ENCODE results near the gene MRGPRD. TPM values are rescaled to one million over a fixed set of nuclear protein-coding genes. Genes with fewer than 3 reads are reported as not detected.

MRGPRD gene
- total and polyA plus RNA-seq, 3 experiments from 2014 or later, result not detected

GRCh38 chr11:69009441-69010211 lies 28.8 kb upstream of the MRGPRD start:
- H3K4me3 Mint-ChIP-seq, result no peak overlapping the region
- POLR2A ChIA-PET, result no interaction called here

GRCh38 chr11:69008737-69009440 lies 28.1 kb upstream of the MRGPRD start:
- Histone ChIP-seq H3K27ac (ENCODE audit: low read depth, low read length) (no peak overlapping the region), H3K36me3 (ENCODE audit: insufficient read depth, low read length) (no peaks in the 10 kb centered on the region), H3K4me3 (ENCODE audit: low read length) (no peak overlapping the region), H3K9me3 (ENCODE audit: low read length) (no peaks in the 10 kb centered on the region), H3K27me3 (ENCODE audit: insufficient read depth, low read length, poor library complexity, severe bottlenecking) (peaks cover 15% of the 10 kb centered on the region), H3K4me1 (ENCODE audit: insufficient read depth, low read length) (peaks cover 5% of the 10 kb centered on the region)
- CTCF ChIA-PET, result no interaction called here
- DNase-seq, result no peak
- Mint-ChIP-seq H3K4me1 (peaks cover 0 to 3% (median 0%) of the 10 kb centered on the region in 3 donors), H3K27ac (no peak overlapping the region), H3K4me3 (no peak overlapping the region), H3K36me3 (no peaks in the 10 kb centered on the region), H3K27me3 (peaks cover 9 to 30% of the 10 kb centered on the region in 2 donors), H3K9me3 (no peaks in the 10 kb centered on the region)
- POLR2A ChIA-PET, result no interaction called here

More at GRCh38 chr11:69009441-69010211, 28.8 kb upstream of the MRGPRD start:
- Histone ChIP-seq H3K27me3 (ENCODE audit: insufficient read depth, low read length, poor library complexity, severe bottlenecking) (peaks cover 15% of the 10 kb centered on the region), H3K9me3 (ENCODE audit: low read length) (no peaks in the 10 kb centered on the region), H3K4me3 (ENCODE audit: low read length) (no peak overlapping the region), H3K36me3 (ENCODE audit: insufficient read depth, low read length) (no peaks in the 10 kb centered on the region), H3K4me1 (ENCODE audit: insufficient read depth, low read length) (peaks cover 5% of the 10 kb centered on the region), H3K27ac (ENCODE audit: low read depth, low read length) (no peak overlapping the region)
- H3K9me3 Mint-ChIP-seq, result no peaks in the 10 kb centered on the region
- no peaks in the 10 kb centered on the region for H3K36me3 Mint-ChIP-seq
- H3K27me3 Mint-ChIP-seq, result peaks cover 11 to 30% of the 10 kb centered on the region in 2 donors
- no peak for DNase-seq
- CTCF ChIA-PET, result no interaction called here
- H3K4me1 Mint-ChIP-seq, result peaks cover 0 to 3% (median 0%) of the 10 kb centered on the region in 3 donors
- no peak overlapping the region for H3K27ac Mint-ChIP-seq

DNA sequence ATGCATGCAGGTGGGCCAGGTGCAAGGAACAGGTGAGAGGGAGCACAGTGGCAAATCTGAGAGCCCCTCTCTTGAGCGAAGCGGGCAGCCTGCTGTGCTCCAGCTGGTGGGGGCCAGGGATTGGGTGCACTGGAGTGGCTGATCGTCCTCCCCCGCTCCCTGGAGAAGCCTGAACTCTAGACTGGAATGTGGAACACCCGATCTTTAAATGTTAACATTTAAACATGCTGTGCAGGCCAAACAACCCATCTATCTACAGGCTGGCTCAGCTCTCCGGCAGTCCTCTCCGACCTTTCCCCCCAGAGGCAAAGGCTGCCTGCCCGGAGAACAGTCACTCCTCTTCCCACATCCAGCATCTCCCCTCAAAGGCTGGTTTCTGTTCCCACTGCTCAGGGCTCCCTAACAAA lies 27.2 kb upstream of the MRGPRD start:
- Mint-ChIP-seq H3K4me3 (no peak overlapping the region), H3K27me3 (peaks cover 9 to 33% of the 10 kb centered on the region in 2 donors), H3K4me1 (peaks cover 0 to 3% (median 0%) of the 10 kb centered on the region in 3 donors), H3K36me3 (no peaks in the 10 kb centered on the region), H3K9me3 (no peaks in the 10 kb centered on the region), H3K27ac (no peak overlapping the region)
- Histone ChIP-seq H3K4me1 (ENCODE audit: insufficient read depth, low read length) (no peaks in the 10 kb centered on the region), H3K36me3 (ENCODE audit: insufficient read depth, low read length) (no peaks in the 10 kb centered on the region), H3K9me3 (ENCODE audit: low read length) (no peaks in the 10 kb centered on the region), H3K27ac (ENCODE audit: low read depth, low read length) (no peak overlapping the region), H3K4me3 (ENCODE audit: low read length) (no peak overlapping the region), H3K27me3 (ENCODE audit: insufficient read depth, low read length, poor library complexity, severe bottlenecking) (peaks cover 9% of the 10 kb centered on the region)
- ChIA-PET CTCF (no interaction called here), POLR2A (no interaction called here)
- DNase-seq, result no peak

GRCh38 chr11:69006816-69007215 lies 26.0 kb upstream of the MRGPRD start:
- Histone ChIP-seq H3K27ac (ENCODE audit: low read depth, low read length) (no peak overlapping the region), H3K4me3 (ENCODE audit: low read length) (no peak overlapping the region), H3K9me3 (ENCODE audit: low read length) (no peaks in the 10 kb centered on the region), H3K4me1 (ENCODE audit: insufficient read depth, low read length) (no peaks in the 10 kb centered on the region), H3K27me3 (ENCODE audit: insufficient read depth, low read length, poor library complexity, severe bottlenecking) (peaks cover 5% of the 10 kb centered on the region), H3K36me3 (ENCODE audit: insufficient read depth, low read length) (no peaks in the 10 kb centered on the region)
- ChIA-PET CTCF (no interaction called here), POLR2A (no interaction called here)
- Mint-ChIP-seq H3K27ac (no peak overlapping the region), H3K9me3 (no peaks in the 10 kb centered on the region), H3K36me3 (no peaks in the 10 kb centered on the region), H3K4me3 (no peak overlapping the region), H3K4me1 (peaks cover 0 to 3% (median 0%) of the 10 kb centered on the region in 3 donors), H3K27me3 (peaks cover 8 to 28% of the 10 kb centered on the region in 2 donors)
- DNase-seq, result no peak

DNA sequence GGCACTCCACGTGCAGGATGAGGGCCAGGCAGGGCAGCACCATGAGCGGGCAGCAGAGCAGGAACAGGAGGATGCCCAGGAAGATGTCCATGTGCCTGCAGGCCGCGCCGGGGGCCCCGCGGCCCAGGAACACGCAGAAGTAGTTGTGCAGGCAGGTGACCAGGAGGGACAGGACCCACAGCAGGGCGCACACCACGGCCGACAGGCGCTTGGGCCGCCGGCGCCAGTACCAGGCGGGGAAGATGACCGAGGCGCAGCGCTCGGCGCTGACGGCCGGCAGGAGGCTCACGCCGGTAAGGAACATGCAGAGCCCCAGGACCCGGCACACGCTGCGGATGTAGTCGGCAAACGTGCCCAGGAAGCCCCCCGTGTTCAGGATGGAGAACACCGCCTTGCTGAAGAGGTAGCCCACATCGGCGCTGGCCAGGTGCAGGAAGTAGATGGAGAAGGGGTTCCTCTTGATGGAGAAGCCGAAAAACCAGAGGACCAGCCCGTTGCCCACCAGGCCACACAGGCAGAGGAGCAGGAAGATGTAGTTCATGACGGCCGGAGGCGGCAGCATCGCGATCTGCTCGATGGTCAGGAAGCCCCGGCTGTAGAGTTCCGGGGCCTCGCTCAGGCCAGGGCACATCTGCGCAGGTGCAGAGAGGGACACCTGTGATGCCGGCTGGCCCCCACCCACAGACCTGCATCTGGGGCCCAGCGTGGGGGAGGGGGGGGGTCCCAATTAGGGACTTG lies 25.0 kb upstream of the MRGPRD start:
- Mint-ChIP-seq H3K9me3 (no peaks in the 10 kb centered on the region), H3K4me3 (no peak overlapping the region)
- no peak for DNase-seq

DNA sequence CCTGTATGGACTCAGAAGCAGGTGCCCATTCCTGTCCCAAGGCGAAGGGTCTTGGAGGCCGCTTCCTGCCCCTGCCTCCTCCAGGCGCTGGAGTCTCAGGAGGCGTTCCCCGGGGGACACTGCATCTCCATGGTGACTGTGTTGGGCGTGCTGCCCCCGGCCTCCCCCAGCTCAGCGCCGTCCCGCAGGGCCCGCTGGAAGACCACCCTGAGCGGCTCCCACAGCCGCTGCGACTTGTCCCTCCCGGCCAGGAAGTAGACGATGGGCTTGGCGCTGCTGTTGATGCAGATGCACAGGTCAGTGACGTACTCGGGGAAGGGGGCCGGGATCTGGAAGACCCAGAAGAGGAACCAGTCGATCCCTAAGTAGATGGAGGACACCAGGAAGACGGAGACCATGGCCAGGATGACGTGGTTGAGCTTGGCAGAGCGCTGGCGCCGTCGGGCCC lies 24.4 kb upstream of the MRGPRD start:
- H3K9me3 Mint-ChIP-seq, result no peaks in the 10 kb centered on the region
- H3K4me3 Mint-ChIP-seq, result no peak overlapping the region
- no peaks in the 10 kb centered on the region for H3K36me3 ChIP-seq (ENCODE audit: insufficient read depth, low read length)
- H3K4me3 ChIP-seq (ENCODE audit: low read length), result no peak overlapping the region
- ChIA-PET POLR2A (no interaction called here), CTCF (no interaction called here)
- H3K27ac ChIP-seq (ENCODE audit: low read depth, low read length), result no peak overlapping the region
- H3K36me3 Mint-ChIP-seq, result no peaks in the 10 kb centered on the region
- no peaks in the 10 kb centered on the region for H3K4me1 Mint-ChIP-seq
- H3K27me3 ChIP-seq (ENCODE audit: insufficient read depth, low read length, poor library complexity, severe bottlenecking), result no peaks in the 10 kb centered on the region
- no peak overlapping the region for H3K27ac Mint-ChIP-seq
- H3K9me3 ChIP-seq (ENCODE audit: low read length), result no peaks in the 10 kb centered on the region
- no peak for DNase-seq
- peaks cover 8 to 19% of the 10 kb centered on the region in 2 donors for H3K27me3 Mint-ChIP-seq
- no peaks in the 10 kb centered on the region for H3K4me1 ChIP-seq (ENCODE audit: insufficient read depth, low read length)

More for the DNA sequence above, 25.0 kb upstream of the MRGPRD start:
- H3K4me3 ChIP-seq (ENCODE audit: low read length), result no peak overlapping the region
- Mint-ChIP-seq H3K27ac (no peak overlapping the region), H3K4me1 (no peaks in the 10 kb centered on the region), H3K27me3 (peaks cover 5 to 22% of the 10 kb centered on the region in 2 donors), H3K36me3 (no peaks in the 10 kb centered on the region)
- no peak overlapping the region for H3K27ac ChIP-seq (ENCODE audit: low read depth, low read length)
- POLR2A ChIA-PET, result no interaction called here
- no peaks in the 10 kb centered on the region for H3K36me3 ChIP-seq (ENCODE audit: insufficient read depth, low read length)
- CTCF ChIA-PET, result no interaction called here
- no peaks in the 10 kb centered on the region for H3K27me3 ChIP-seq (ENCODE audit: insufficient read depth, low read length, poor library complexity, severe bottlenecking)
- H3K4me1 ChIP-seq (ENCODE audit: insufficient read depth, low read length), result no peaks in the 10 kb centered on the region
- no peaks in the 10 kb centered on the region for H3K9me3 ChIP-seq (ENCODE audit: low read length)

DNA sequence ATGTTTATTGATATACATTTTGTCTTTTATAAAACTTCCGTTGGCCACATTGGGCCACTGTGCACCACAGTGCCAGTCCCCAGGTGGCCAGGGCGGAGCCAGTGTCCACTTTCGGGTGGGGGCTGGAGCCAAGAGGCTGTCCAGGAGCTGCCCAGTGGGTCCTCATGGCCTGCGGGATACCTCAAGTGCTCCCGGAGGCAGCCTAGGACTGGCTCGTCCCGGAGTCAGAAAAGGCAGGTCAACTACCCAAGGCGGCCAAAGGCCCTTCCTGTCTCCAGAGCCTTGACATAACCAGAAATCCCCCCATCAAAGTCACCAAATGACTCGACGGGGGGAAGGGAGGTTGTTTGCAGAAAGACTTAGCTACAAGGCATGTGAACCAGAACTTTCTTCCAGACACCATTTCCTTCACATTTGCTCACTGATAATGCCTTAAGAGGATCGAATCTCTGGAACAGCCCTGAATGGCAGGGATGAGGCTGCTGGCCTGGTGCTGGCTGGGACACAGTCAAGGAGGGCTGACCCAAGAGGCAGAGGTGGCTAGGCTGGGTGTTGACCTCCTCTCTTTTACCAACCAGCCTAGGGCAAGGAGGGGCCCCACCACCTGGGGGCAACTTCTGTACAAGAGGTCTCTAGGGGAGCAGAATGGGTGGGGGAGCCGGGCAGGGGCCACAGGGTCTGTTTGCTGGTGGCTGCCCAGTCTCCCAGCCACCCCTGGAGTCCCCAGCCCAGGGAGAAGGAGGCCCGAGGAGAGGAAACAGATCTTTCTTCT lies 23.8 kb upstream of the MRGPRD start:
- no peak overlapping the region for H3K27ac ChIP-seq (ENCODE audit: low read depth, low read length)
- no peaks in the 10 kb centered on the region for H3K9me3 Mint-ChIP-seq
- H3K4me3 ChIP-seq (ENCODE audit: low read length), result no peak overlapping the region
- H3K36me3 Mint-ChIP-seq, result no peaks in the 10 kb centered on the region
- H3K36me3 ChIP-seq (ENCODE audit: insufficient read depth, low read length), result no peaks in the 10 kb centered on the region
- no peaks in the 10 kb centered on the region for H3K4me1 Mint-ChIP-seq
- ChIA-PET CTCF (no interaction called here), POLR2A (no interaction called here)
- H3K27me3 ChIP-seq (ENCODE audit: insufficient read depth, low read length, poor library complexity, severe bottlenecking), result no peaks in the 10 kb centered on the region
- no peak for DNase-seq
- no peaks in the 10 kb centered on the region for H3K9me3 ChIP-seq (ENCODE audit: low read length)
- no peak overlapping the region for H3K4me3 Mint-ChIP-seq
- H3K27me3 Mint-ChIP-seq, result peaks cover 8 to 15% of the 10 kb centered on the region in 2 donors
- H3K4me1 ChIP-seq (ENCODE audit: insufficient read depth, low read length), result no peaks in the 10 kb centered on the region
- no peak overlapping the region for H3K27ac Mint-ChIP-seq
